ENCODE results near the gene GNB2. TPM values are rescaled to one million over a fixed set of nuclear protein-coding genes. Genes with fewer than 3 reads are reported as not detected.
A peak's percentile ranks its signal among the peaks of the same experiment; 100 is the strongest.

GNB2 gene
- polyA plus RNA-seq, 2 of the 4 experiments (the other 2 are of a cell fraction), result 50.8 to 163 TPM

GRCh38 chr7:100694098-100694745 lies 20.7 kb downstream of the GNB2 start, which contains the start of gene GIGYF1:
Gene GIGYF1 (minus strand): TSS chr7:100694250. CDS start chr7:100688238, 6,012 bp downstream.
- Histone ChIP-seq H3K4me3 (peak within 1 kb of the TSS; percentile 100), H3K9me3 (no peaks in the 10 kb centered on the region), H3K27ac (peak within 1 kb of the TSS; percentile 96 to 98), H3K4me1 (peaks cover 26% of the 10 kb centered on the region), H3K4me2 (peak within 1 kb of the TSS; percentile 99)
- ATAC-seq (peak in 1 of 2 experiments; percentile 60; a peak in 1 of 6 replicates), FAIRE-seq (no peak), DNase-seq (ENCODE audit: low read depth in 1 of 2, low spot score in 1 of 2) (peak; percentile 65 to 84)
- WGBS (ENCODE audit: missing lambda C conversion rate), result 4% methylated on average over 8 of the region's 102 CpGs
- POLR2A ChIA-PET, result interaction anchor here (1.4 to 2.0 kb wide), 3 partner anchors 11 to 82 kb away, joined by 3 to 13 read pairs (median 4); partner anchors contain the start of genes MOSPD3 and POP7
- CTCF ChIA-PET, result interaction anchor here (0.6 to 10.6 kb wide), 11 partner anchors 8 to 233 kb away, joined by 3 to 158 read pairs (median 3); partner anchors contain the start of gene POP7
- TF ChIP-seq HEYL (CRISPR knock-in tag; IDR thresholded peaks at IDR 0.05) (no peak), EHF (CRISPR knock-in tag; IDR thresholded peaks at IDR 0.05) (no peak), POLR2AphosphoS2 (conservative IDR thresholded peaks at IDR 0.05; ENCODE audit: low read length) (no peak), CEBPB (IDR thresholded peaks at IDR 0.05) (no peak), EHMT2 (IDR thresholded peaks at IDR 0.05; ENCODE audit: low read depth) (no peak), HOXB5 (CRISPR knock-in tag; IDR thresholded peaks at IDR 0.05) (no peak; the same call in 1 of the 2 replicates), KDM1A (IDR thresholded peaks at IDR 0.05; ENCODE audit: low read depth) (no peak), BHLHE40 (IDR thresholded peaks at IDR 0.05; ENCODE audit: low read depth, low read length) (no peak), MAX (IDR thresholded peaks at IDR 0.05) (peak; percentile 86; the same call in 1 of the 2 replicates), ZFP36 (IDR thresholded peaks at IDR 0.05; ENCODE audit: borderline replicate concordance, partially characterized antibody) (peak; percentile 55), CBX2 (IDR thresholded peaks at IDR 0.05; ENCODE audit: borderline replicate concordance, low read depth) (no peak), PHF8 (IDR thresholded peaks at IDR 0.05; ENCODE audit: borderline replicate concordance, low read depth) (peak; percentile 28; the same call in 1 of the 2 replicates), USF2 (IDR thresholded peaks at IDR 0.05) (peak; percentile 90), FOSL2 (IDR thresholded peaks at IDR 0.05) (no peak), FOSL2 (CRISPR knock-in tag; IDR thresholded peaks at IDR 0.05) (no peak), RNF2 (IDR thresholded peaks at IDR 0.05; ENCODE audit: borderline replicate concordance, low read depth) (no peak; the same call in 1 of the 2 replicates), JUN (IDR thresholded peaks at IDR 0.05) (peak in 1 of 2 experiments; percentile 71; a peak in 3 of 5 replicates), E2F6 (IDR thresholded peaks at IDR 0.05; ENCODE audit: borderline replicate concordance, low read depth) (peak; percentile 97)

GRCh38 chr7:100696123-100696521 lies 22.6 kb downstream of the GNB2 start:
- Histone ChIP-seq H3K9me3 (no peaks in the 10 kb centered on the region), H3K4me2 (no peak overlapping the region), H3K27ac (no peak overlapping the region), H3K4me3 (no peak overlapping the region), H3K4me1 (peaks cover 22% of the 10 kb centered on the region)
- 58% methylated on average over 6 of the region's 6 CpGs for WGBS (ENCODE audit: missing lambda C conversion rate)
- POLR2A ChIA-PET, result interaction anchor here (1.4 kb wide), 1 partner anchor 9 kb away, joined by 5 read pairs; the partner anchor contains the start of gene POP7
- CTCF ChIA-PET, result interaction anchor here (0.7 to 10.6 kb wide), 8 partner anchors 6 to 227 kb away, joined by 3 to 158 read pairs (median 7); partner anchors contain the start of genes POP7 and SLC12A9
- TF ChIP-seq FOSL2 (IDR thresholded peaks at IDR 0.05) (no peak), FOSL2 (CRISPR knock-in tag; IDR thresholded peaks at IDR 0.05) (no peak), SMC3 (IDR thresholded peaks at IDR 0.05) (no peak), MAZ (IDR thresholded peaks at IDR 0.05; ENCODE audit: borderline replicate concordance, low read depth, low read length) (no peak), HOXB5 (CRISPR knock-in tag; IDR thresholded peaks at IDR 0.05) (no peak), EHF (CRISPR knock-in tag; IDR thresholded peaks at IDR 0.05) (no peak), CBX2 (IDR thresholded peaks at IDR 0.05; ENCODE audit: borderline replicate concordance, low read depth) (no peak), MYC (IDR thresholded peaks at IDR 0.05; ENCODE audit: borderline replicate concordance, low read length) (no peak), CHD4 (IDR thresholded peaks at IDR 0.05; ENCODE audit: borderline replicate concordance) (no peak), KDM1A (IDR thresholded peaks at IDR 0.05; ENCODE audit: low read depth) (no peak), TP53 (CRISPR knock-in tag; IDR thresholded peaks at IDR 0.05) (no peak), REST (IDR thresholded peaks at IDR 0.05) (no peak), ZC3H11A (IDR thresholded peaks at IDR 0.05) (no peak), NFE2L2 (conservative IDR thresholded peaks at IDR 0.05; ENCODE audit: low read length) (no peak), EP300 (IDR thresholded peaks at IDR 0.05) (no peak)
- ATAC-seq (no peak), DNase-seq (ENCODE audit: low read depth in 1 of 2, low spot score in 1 of 2) (no peak), FAIRE-seq (no peak)
